GM12874 (cell line): Measurements from ENCODE around the gene SLC35D1.

Source experiments
- TF ChIP-seq, protein P1 (sequence below): IDR thresholded peaks from 2 replicates; pipeline ENCODE4 v1.5.1; 2011; ENCODE audit warnings: low read depth, mild to moderate bottlenecking, control low read depth, low read length, moderate library complexity; ENCODE audit not compliant: insufficient read depth

Gene SLC35D1

DNA sequence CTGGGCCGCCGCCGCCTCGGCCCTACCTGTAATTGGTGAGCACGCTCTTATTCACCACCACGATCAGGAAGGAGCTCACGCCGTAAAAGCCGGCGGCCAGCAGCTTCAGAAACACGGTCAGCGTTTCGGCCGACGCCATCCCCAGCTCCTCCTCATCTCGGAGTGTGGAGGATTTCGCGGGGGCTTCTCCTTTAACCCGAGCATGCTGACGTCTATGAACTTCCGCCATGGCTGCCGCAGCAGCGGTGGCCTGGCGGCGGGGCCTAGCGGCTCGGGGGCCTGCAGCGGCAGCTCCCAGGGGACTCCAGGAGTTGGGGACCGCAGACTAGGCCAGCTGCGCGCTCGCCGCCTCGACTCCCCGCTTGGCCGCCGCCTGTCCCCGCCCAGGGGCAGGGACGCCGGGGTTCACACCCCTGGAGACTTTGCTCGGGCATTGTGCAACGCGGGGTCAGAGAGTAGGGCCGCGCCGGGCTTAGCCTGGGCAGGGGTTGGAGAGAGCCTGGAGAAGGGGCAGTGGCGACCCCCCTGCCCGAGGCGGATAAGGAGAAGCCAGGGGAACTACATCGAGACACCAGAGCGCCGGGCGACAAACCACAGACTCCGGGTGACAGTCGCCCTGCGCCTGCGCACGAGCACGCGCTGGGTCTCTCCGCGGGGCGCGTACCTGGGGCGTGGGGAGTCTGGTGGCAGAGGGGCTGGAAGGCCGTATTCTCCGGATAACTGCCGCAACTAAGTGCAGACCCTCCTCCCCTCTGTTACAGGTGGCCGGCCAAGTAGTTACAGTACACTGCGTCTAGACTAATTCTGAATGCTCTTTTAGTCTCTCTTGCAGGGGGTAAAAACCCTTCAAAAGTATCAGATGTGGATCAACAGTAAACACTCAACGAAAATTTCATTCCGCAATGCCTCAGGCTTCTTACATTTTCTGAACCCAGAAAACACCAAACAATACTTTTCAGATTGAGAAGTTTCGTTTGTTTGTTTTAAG, at the start of gene SLC35D1:
Gene SLC35D1, minus strand, starts transcription at position 364 of the 988 bp plus-strand sequence. Its CDS starts 135 bp downstream, at position 229.
- TF ChIP-seq, protein P1, sequence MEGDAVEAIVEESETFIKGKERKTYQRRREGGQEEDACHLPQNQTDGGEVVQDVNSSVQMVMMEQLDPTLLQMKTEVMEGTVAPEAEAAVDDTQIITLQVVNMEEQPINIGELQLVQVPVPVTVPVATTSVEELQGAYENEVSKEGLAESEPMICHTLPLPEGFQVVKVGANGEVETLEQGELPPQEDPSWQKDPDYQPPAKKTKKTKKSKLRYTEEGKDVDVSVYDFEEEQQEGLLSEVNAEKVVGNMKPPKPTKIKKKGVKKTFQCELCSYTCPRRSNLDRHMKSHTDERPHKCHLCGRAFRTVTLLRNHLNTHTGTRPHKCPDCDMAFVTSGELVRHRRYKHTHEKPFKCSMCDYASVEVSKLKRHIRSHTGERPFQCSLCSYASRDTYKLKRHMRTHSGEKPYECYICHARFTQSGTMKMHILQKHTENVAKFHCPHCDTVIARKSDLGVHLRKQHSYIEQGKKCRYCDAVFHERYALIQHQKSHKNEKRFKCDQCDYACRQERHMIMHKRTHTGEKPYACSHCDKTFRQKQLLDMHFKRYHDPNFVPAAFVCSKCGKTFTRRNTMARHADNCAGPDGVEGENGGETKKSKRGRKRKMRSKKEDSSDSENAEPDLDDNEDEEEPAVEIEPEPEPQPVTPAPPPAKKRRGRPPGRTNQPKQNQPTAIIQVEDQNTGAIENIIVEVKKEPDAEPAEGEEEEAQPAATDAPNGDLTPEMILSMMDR: no peak

DNA sequence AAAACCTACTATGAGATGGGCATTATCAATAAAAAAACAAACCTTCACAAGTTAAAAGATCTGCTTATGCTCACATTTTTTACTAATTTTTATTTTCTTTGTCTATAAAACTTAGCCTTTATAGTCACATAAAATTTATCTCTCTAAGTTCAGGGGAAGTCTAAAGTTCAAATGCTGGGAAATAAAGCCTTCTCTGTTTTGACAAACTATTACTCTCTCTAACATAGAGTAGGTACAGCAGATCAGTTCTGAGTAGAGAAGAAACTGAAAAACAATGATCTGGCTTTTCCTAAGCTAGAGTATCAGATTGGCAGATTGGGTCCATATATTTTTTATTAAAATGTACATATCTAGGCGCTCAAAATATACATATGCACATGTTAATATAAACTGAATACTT, 49.6 kb upstream of the SLC35D1 start:
- TF ChIP-seq, protein P1: no peak

DNA sequence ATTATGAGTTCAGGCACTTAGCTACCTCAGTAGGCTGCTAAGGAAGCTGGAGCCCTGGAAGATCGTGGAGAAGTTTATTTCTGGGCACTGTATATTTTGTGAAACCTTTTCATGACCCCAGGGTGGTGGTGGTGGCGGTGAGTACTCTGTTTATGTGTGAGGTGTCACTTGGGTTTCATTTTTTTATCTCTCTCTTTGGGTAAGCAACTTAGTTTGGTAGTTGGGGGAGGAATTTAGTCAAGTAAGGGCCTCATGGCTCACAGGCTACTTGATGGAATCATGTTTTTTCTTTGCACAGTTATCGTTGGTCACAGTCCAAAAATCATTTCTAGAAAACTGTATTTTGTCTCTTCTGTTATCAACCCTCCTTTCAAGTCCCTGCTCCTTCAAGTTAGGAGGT, 46.9 kb upstream of the SLC35D1 start:
- TF ChIP-seq, protein P1: no peak

DNA sequence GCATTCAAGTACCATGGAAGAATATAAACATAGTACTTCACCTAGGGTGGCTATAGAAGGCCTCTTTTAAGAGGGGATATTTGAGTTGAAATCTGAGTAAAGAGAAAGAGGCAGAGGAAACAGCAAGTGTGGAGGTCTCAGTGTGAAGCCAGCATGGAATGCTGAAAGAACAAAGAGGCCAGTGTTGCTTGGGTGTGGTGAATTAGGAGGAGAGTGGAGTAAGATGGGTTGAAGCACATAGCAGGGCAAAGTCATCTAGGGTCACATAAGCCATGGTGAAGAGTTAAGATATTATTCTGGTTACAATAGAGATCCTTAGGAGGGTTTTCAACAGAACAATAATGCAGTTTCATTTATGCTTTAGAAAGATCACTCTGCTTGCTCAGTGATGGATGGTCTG, 43.4 kb upstream of the SLC35D1 start:
- TF ChIP-seq, protein P1: no peak

DNA sequence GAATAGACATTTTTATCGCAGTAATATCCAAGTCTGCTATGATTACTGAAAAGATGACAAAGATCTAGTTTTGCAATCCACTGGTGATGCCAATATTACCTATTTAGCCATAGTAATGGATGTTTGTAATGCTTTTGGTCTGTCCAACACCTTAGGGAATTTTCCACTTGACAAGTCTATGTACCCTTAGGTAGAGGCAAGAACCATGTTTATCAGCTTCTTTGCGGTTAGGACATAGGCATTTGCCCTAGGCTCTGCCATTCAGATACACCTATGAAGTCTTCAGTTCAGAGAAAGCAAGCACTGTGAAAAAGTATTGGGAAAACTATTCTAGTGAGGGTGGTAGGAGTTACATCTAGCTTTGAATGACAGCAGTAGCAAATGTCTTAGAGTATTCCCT, 40.2 kb upstream of the SLC35D1 start:
- TF ChIP-seq, protein P1: no peak

DNA sequence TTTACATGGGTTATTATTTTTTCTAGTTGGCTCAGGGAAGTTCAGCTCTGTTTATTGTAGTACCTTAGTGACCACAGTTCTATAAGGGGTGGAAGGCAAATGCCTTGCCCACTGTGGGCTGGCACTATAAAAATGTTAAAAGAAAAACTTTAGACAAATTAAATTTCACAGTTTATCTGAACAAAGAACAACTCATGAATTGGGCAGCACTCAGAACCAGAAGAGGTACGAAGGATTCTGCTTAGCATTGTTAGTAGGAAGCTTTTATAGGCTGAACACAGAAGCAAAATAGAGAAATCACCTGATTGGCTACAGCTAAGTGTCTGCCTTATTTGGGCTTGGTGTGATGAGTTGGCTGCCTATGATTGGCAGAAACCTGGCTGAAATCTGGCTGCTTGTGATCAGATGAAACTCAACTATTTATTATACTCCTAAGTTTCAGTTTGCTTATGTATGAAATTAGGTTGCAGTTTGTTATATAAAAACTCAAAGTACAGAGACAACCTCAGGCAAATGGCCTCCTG, 35.8 kb upstream of the SLC35D1 start:
- TF ChIP-seq, protein P1: no peak

DNA sequence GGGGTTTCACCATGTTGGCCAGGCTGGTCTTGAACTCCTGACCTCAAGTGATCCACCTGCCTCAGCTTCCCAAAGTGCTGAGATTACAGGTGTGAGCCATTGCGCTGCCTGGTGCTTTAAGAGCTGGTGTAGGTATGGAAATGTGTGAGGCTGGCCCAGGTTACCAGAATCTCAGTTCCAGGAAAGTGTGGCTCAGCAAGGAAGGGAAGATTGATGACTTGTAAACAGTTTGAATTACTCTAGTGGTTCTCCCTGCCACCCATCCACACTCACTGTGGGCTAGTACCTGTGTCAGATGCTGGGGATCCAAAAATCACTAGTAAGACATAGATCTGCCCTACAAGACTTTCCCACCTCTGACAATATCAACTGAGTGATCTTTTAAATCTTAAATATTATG, 34.5 kb upstream of the SLC35D1 start:
- TF ChIP-seq, protein P1: no peak
